ENCODE data around the gene IRF5. TPM values are rescaled to one million over a fixed set of nuclear protein-coding genes. Genes with fewer than 3 reads are reported as not detected.

Gene IRF5
- total RNA-seq, 1 experiment from 2014 or later, result not detected

- intact Hi-C loops (cut with micrococcal nuclease; ENCODE audit: unreplicated experiment), result no loop called here
- Histone ChIP-seq H3K9me3 (ENCODE audit: low read depth, low read length, poor library complexity, severe bottlenecking) (no peaks in the 10 kb centered on the region), H3K4me3 (ENCODE audit: low read depth, low read length, poor library complexity, severe bottlenecking) (no peak overlapping the region), H3K36me3 (ENCODE audit: insufficient read depth, low read length, poor library complexity, severe bottlenecking) (no peaks in the 10 kb centered on the region), H3K27me3 (replicated peaks; ENCODE audit: insufficient read depth, low read depth, low read length, poor library complexity) (peaks cover 21% of the 10 kb centered on the region), H3K27ac (ENCODE audit: low read depth, low read length, poor library complexity, severe bottlenecking) (no peak overlapping the region), H3K4me1 (ENCODE audit: insufficient read depth, low read length, poor library complexity, severe bottlenecking) (no peaks in the 10 kb centered on the region)
- no peak for DNase-seq (ENCODE audit: low spot score)
- TF ChIP-seq CTCF (conservative IDR thresholded peaks at IDR 0.05; ENCODE audit: low read depth, low read length) (no peak), EZH2 (IDR thresholded peaks at IDR 0.05; ENCODE audit: borderline replicate concordance, low read depth, low read length, poor library complexity, severe bottlenecking) (no peak)
- no TSS peak for BruUV-seq (replicated peaks)
- CTCF ChIA-PET, result no interaction called here
- POLR2A ChIA-PET (ENCODE audit: low non-redundant PET), result no interaction called here
Measured at GRCh38 chr7:128893251-128894100, 44.3 kb upstream of the IRF5 start.

- Histone ChIP-seq H3K27ac (ENCODE audit: low read depth, low read length, poor library complexity, severe bottlenecking) (no peak overlapping the region), H3K27me3 (replicated peaks; ENCODE audit: insufficient read depth, low read depth, low read length, poor library complexity) (peaks cover 20% of the 10 kb centered on the region), H3K36me3 (ENCODE audit: insufficient read depth, low read length, poor library complexity, severe bottlenecking) (no peaks in the 10 kb centered on the region), H3K9me3 (ENCODE audit: low read depth, low read length, poor library complexity, severe bottlenecking) (peaks cover 1% of the 10 kb centered on the region), H3K4me3 (ENCODE audit: low read depth, low read length, poor library complexity, severe bottlenecking) (no peak overlapping the region), H3K4me1 (ENCODE audit: insufficient read depth, low read length, poor library complexity, severe bottlenecking) (no peaks in the 10 kb centered on the region)
- intact Hi-C loops (cut with micrococcal nuclease; ENCODE audit: unreplicated experiment), result no loop called here
- DNase-seq (ENCODE audit: low spot score), result no peak
- CTCF ChIA-PET, result no interaction called here
- TF ChIP-seq CTCF (conservative IDR thresholded peaks at IDR 0.05; ENCODE audit: low read depth, low read length), result no peak
- no peak for TF ChIP-seq EZH2 (IDR thresholded peaks at IDR 0.05; ENCODE audit: borderline replicate concordance, low read depth, low read length, poor library complexity, severe bottlenecking)
- POLR2A ChIA-PET (ENCODE audit: low non-redundant PET), result no interaction called here
- no TSS peak for BruUV-seq (replicated peaks)
Measured at GRCh38 chr7:128894101-128894440, 43.7 kb upstream of the IRF5 start.

GRCh38 chr7:128895320-128895719, 42.4 kb upstream of the IRF5 start:
- ChIA-PET CTCF (no interaction called here), POLR2A (ENCODE audit: low non-redundant PET) (no interaction called here)
- no TSS peak for BruUV-seq (replicated peaks)
- H3K9me3 ChIP-seq (ENCODE audit: low read depth, low read length, poor library complexity, severe bottlenecking), result peaks cover 6% of the 10 kb centered on the region
- no peaks in the 10 kb centered on the region for H3K36me3 ChIP-seq (ENCODE audit: insufficient read depth, low read length, poor library complexity, severe bottlenecking)
- peaks cover 7% of the 10 kb centered on the region for H3K27me3 ChIP-seq (replicated peaks; ENCODE audit: insufficient read depth, low read depth, low read length, poor library complexity)
- H3K4me3 ChIP-seq (ENCODE audit: low read depth, low read length, poor library complexity, severe bottlenecking), result no peak overlapping the region
- intact Hi-C loops (cut with micrococcal nuclease; ENCODE audit: unreplicated experiment), result no loop called here
- no peaks in the 10 kb centered on the region for H3K4me1 ChIP-seq (ENCODE audit: insufficient read depth, low read length, poor library complexity, severe bottlenecking)
- no peak overlapping the region for H3K27ac ChIP-seq (ENCODE audit: low read depth, low read length, poor library complexity, severe bottlenecking)
- no peak for TF ChIP-seq EZH2 (IDR thresholded peaks at IDR 0.05; ENCODE audit: borderline replicate concordance, low read depth, low read length, poor library complexity, severe bottlenecking)
- no peak for TF ChIP-seq CTCF (conservative IDR thresholded peaks at IDR 0.05; ENCODE audit: low read depth, low read length)
- DNase-seq (ENCODE audit: low spot score), result no peak
